GM15510 (cell line): ENCODE measurements around the gene PARP3.

ENCODE experiments used
- POLR2A ChIP-seq: IDR thresholded peaks from 3 replicates; pipeline ENCODE4 v1.6.1; 2011; ENCODE audit warnings: borderline replicate concordance; ENCODE audit not compliant: insufficient read length; ENCODE audit errors: extremely low read depth

PARP3 gene

DNA sequence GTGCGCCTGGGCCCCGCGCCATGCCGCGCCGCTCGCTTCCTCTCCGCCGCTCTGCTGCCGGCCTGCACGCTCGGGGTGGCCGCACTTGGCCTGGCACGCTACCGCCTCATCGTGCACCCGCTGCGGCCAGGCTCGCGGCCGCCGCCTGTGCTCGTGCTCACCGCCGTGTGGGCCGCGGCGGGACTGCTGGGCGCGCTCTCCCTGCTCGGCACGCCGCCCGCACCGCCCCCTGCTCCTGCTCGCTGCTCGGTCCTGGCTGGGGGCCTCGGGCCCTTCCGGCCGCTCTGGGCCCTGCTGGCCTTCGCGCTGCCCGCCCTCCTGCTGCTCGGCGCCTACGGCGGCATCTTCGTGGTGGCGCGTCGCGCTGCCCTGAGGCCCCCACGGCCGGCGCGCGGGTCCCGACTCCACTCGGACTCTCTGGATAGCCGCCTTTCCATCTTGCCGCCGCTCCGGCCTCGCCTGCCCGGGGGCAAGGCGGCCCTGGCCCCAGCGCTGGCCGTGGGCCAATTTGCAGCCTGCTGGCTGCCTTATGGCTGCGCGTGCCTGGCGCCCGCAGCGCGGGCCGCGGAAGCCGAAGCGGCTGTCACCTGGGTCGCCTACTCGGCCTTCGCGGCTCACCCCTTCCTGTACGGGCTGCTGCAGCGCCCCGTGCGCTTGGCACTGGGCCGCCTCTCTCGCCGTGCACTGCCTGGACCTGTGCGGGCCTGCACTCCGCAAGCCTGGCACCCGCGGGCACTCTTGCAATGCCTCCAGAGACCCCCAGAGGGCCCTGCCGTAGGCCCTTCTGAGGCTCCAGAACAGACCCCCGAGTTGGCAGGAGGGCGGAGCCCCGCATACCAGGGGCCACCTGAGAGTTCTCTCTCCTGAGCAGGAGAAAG is 14.0 kb downstream of the PARP3 start:
- no peak for TF ChIP-seq POLR2A

- no peak for TF ChIP-seq POLR2A
Measured at GRCh38 chr3:51957520-51958205, 15.5 kb downstream of the PARP3 start.

DNA sequence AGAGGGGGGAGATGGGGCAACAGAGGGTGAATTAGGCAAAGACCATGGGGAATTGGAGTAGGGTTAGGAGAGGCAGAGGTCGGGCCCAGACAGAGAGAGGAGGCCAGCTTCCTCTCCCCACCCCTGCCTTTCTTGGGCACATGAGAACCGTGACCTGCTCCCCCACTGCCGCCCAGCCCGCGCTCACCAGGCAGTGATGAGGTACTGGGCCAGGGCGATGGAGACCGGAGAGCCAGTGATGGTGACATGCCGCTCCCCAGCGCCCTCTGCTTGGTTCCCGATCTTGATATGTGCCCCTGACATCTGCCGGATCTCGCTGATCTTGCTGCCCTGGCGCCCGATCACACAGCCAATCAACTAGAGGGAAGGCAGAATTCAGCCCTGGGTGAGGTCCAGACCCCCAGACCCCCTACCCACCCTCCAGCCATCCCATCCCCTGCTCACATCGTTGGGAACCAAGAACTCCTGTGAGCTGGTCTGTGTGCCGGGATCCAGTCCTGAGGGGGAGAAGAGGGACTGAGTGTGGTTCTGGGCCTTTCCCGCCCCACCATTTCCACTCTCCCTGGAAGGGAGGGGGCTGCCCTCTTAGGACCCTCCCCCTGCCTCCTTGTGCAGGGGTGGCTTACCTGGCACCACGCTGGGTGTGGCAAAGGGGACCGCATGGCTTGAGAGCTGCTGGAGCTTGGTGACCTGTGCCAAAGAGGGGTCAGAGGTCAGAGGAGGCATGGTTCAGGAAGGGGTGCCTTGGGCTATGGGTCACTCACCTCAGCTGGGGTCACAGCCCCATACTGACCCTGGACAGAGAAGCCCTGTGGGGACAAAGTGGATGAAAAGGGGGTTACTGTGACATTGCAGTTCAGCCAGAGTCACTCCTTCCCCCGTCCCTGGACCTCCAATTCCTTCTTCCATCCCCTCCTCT is 16.7 kb downstream of the PARP3 start:
- no peak for TF ChIP-seq POLR2A

DNA sequence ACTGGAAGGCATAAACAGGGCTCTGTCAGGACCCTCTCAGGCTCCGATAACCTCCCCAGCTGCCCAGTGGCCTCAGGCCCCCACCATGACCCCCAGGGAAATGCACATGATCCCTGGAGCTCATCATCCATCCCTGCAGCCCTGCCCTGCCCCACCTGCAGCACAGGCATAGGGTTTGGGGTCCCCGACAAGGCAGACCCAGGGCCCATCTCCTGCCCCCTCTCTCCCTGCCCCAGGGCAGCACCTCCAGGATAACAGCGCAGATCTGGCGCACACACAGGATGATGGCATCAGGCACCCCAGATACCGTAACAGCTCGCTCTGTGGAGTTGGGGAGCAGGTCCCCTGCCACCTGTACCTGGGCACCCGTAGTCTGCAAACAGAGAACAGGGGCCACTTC is 17.5 kb downstream of the PARP3 start:
- no peak for TF ChIP-seq POLR2A

DNA sequence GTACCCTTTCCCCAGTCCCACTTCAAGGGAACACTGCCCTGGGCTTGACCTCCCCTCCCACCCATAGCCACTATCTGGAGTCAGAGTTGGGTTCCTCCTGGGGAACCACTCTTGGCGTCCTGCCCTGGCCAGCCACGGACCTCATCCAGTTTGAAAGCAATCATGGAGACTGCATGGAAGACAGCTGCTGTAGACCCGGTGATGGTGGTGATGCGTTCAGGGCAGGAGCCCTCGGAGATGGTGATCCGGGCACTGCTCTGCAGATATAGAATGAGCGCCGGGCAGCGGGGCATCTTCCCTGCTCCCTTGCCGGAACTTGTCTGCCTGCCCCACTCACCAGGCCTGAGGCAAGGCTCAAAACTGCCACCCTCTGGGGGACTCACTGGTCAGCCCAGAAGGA is 18.2 kb downstream of the PARP3 start:
- TF ChIP-seq POLR2A, result no peak

- TF ChIP-seq POLR2A, result no peak
Measured at GRCh38 chr3:51961011-51961410, 18.8 kb downstream of the PARP3 start.

DNA sequence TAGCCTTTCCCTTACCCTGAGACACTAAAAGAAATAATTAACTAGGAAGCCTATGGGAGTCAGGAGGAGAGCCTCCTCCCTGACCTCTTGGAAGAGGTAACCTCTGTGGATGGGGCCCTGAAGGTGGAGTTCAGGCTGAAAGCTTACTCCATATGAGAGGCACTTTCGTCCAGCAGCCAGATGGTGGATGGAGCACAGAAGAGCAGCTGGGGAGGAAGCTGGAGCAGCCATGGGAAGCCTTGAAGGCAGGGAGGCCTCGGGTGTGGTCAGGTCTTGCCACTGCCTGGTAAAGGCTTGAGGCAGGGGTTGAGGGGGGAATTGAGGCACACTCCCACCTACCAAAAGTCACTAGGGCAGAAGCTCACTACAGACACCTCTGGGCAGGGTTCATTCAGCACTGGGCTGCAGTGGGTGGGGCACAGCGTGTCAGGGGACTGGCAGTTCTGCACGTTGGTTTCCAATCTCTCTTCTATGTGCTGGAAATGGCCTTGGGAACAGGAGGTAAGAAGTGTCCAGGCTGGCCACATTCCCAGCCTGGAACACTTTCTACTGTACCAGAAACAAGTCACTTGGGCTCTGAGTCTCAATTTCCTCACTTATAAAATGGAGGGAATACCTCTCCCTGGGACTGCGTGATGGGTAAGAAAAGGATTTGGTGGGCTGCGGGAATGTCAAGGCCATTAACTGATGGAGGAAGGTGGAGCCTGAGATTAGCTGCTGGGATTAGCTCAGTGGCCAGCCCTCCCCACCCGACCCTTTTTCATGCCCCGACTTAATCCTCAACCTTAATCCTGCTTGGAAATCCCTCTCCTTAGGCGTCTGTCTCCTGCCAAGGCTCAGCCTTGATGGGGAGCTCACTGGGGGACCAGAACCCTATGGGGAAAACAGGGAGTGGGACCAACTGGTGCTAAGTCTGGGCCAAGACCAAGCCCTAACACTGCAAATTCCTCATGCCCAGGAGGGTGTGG is 19.7 kb downstream of the PARP3 start:
- no peak for TF ChIP-seq POLR2A

GRCh38 chr3:51962854-51963530 is 20.8 kb downstream of the PARP3 start:
- no peak for TF ChIP-seq POLR2A

DNA sequence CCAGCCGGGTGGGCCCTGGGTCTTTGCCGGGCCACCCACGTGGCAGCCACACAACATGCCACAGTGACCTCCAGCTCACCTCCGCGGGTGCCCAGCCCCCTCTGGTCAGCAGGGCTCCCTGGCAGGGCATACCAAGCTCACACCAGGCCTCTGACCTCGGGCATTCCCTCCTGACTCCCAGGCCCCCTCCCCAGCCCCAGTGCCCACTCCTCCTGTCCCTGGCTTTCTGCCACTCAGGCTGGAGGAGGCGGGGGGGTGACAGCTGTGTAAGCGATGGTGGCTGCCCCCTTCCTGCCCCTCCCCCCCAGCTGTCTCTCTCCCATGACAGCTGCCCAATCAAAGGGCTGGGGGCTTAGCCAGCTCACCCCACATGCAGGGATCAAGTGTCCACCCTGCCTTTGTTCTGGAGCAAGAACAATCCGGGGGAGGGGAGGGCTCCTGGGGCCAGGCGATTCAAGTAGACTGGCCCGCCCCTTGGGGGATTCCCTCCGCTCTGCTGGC is 21.8 kb downstream of the PARP3 start:
- TF ChIP-seq POLR2A, result no peak

DNA sequence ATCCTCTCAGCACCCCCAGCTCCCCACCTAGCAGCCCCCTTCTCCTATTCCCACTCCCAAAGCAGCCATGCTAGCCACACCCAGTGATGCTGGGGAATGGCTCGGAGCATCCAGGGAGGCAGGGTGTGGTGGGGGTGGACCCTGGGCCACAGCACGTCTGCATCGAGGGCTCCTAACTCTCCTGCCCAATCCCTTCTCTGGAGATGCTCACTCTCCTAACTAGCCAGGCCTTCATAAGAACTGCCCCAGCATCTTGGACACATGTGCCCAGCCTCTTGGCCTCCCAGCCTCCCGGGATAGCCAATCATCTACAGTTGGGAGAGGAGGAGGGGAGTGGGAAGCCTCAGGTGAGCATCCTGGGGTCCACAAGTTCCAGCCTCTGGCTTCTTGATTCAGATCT is 22.4 kb downstream of the PARP3 start:
- TF ChIP-seq POLR2A, result no peak

GRCh38 chr3:51966016-51966415 is 23.9 kb downstream of the PARP3 start:
- no peak for TF ChIP-seq POLR2A

DNA sequence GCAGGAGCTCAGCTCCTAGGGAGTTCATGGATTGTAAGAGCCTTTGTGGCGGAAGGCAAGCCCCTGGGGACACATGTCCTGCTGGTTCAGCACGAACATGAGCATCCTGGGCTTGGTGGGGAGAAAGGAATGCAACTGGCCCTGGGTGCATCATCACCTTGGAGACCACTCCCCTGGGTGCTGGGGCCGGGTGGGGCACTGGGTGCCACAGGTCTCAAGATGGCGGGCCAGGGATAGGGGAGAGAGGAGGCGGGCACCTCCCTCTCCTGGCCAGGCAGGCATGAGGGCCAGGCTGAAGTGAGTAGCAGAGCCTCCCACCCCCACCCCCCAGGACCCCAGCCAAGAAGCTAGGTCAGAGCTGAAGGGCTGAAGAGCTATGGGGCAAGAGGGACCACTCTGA is 24.3 kb downstream of the PARP3 start:
- TF ChIP-seq POLR2A, result no peak

DNA sequence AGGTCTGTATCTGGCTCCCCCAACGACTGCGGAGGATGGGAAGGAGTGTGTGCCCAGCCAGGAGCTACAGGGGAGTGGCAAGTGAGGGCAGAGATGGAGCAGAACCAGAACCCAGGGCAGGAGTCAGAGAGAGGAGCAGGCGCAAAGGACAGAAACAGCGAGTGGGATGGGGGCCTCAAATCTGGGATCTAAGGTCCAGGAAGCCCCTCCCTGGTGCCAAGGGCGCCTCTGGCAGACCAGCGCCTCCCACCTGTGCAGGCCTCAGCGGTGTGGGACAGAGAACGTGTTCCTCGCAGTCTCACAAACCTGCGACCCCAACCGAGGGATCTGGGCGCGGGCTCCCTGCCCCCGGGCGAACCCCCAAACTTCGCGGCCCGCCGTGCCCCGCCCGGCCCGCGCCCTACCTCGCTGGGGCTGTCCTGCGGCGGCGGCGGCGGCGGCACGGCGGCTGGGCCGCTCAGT is 24.8 kb downstream of the PARP3 start:
- no peak for TF ChIP-seq POLR2A
